Activated T-cell treated with anti-CD3 and anti-CD28 coated beads, Interleukin-2, amount 50 U/mL, for 24 hours (primary cell): ENCODE data around the gene EHBP1L1.

Source experiments
- DNase-seq: peaks from one replicate; pipeline ENCODE4 v3.0.0-alpha.2; 2020
- H3K27ac Mint-ChIP-seq: 2 replicates; pipeline ENCODE4 v1.8.0; 2020; ENCODE audit warnings: mild to moderate bottlenecking, mixed read lengths
- H3K27me3 Mint-ChIP-seq: 2 replicates; pipeline ENCODE4 v1.8.0; 2020; ENCODE audit warnings: mixed read lengths
- H3K36me3 Mint-ChIP-seq: 2 replicates; pipeline ENCODE4 v1.8.0; 2020; ENCODE audit warnings: low read depth, mixed read lengths
- H3K4me1 Mint-ChIP-seq: 2 replicates; pipeline ENCODE4 v1.8.0; 2020; ENCODE audit warnings: low read depth, mixed read lengths
- H3K4me3 Mint-ChIP-seq: 2 replicates; pipeline ENCODE4 v1.8.0; 2020; ENCODE audit warnings: mild to moderate bottlenecking, moderate library complexity, mixed read lengths
- H3K9me3 Mint-ChIP-seq: 2 replicates; pipeline ENCODE4 v1.8.0; 2020; ENCODE audit warnings: mixed read lengths

Gene EHBP1L1

GRCh38 chr11:65586676-65587075, 10.8 kb downstream of the EHBP1L1 start:
- Mint-ChIP-seq H3K4me3 (peak overlapping the region; percentile 10), H3K27ac (peak overlapping the region; percentile 77), H3K4me1 (peaks cover 43% of the 10 kb centered on the region), H3K27me3 (no peaks in the 10 kb centered on the region), H3K36me3 (peaks cover 87% of the 10 kb centered on the region), H3K9me3 (no peaks in the 10 kb centered on the region)
- no peak for DNase-seq

- H3K4me1 Mint-ChIP-seq = peaks cover 40% of the 10 kb centered on the region
Measured at GRCh38 chr11:65588199-65589054, 12.6 kb downstream of the EHBP1L1 start.

DNA sequence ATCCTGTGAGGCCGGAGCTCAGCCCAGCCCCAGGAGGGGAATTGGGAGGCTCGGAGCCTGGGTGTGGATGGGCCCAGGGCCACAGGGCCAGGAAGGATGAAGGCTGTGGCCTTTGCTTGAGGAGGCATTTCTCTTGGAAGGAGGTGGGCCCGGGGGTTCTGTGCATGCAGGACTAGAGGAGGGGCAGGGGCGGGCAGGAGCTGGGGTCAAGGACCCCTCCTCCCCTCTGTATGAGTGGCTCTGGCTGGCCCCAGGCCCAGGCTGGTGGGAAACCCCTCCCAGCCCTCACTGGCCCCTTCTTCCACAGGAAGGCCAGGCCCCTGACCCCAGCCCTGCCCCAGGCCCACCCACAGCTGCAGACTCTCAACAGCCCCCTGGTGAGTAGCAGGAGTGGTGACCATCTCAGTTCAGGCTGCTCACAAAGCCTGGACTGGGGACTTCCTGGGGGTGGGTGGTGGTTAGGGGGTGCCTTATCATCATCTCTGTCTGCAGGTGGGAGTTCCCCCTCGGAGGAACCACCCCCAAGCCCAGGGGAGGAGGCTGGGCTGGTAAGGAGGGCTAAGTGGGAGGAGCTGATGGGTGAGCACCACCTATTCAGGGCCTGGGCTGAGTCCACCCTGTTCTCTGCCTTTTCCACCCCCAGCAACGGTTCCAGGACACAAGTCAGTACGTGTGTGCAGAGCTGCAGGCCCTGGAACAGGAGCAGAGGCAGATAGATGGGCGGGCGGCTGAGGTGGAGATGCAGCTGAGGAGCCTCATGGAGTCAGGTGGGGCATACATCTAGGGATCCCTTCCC, 13.8 kb downstream of the EHBP1L1 start:
- peak; percentile 59 for DNase-seq
- H3K27ac Mint-ChIP-seq = peak overlapping the region; percentile 89
- H3K36me3 Mint-ChIP-seq = peaks cover 75% of the 10 kb centered on the region
- H3K9me3 Mint-ChIP-seq = no peaks in the 10 kb centered on the region
- peaks cover 46% of the 10 kb centered on the region for H3K4me1 Mint-ChIP-seq
- no peak overlapping the region for H3K4me3 Mint-ChIP-seq
- H3K27me3 Mint-ChIP-seq = no peaks in the 10 kb centered on the region

More at GRCh38 chr11:65588199-65589054, 12.6 kb downstream of the EHBP1L1 start:
- peak; percentile 80 for DNase-seq
- Mint-ChIP-seq H3K27me3 (no peaks in the 10 kb centered on the region), H3K27ac (peak overlapping the region; percentile 89), H3K36me3 (peaks cover 81% of the 10 kb centered on the region), H3K9me3 (no peaks in the 10 kb centered on the region), H3K4me3 (peak overlapping the region; percentile 70)

- DNase-seq = no peak
- no peaks in the 10 kb centered on the region for H3K27me3 Mint-ChIP-seq
- H3K9me3 Mint-ChIP-seq = no peaks in the 10 kb centered on the region
- H3K4me1 Mint-ChIP-seq = peaks cover 51% of the 10 kb centered on the region
- peak overlapping the region; percentile 79 for H3K27ac Mint-ChIP-seq
- H3K4me3 Mint-ChIP-seq = no peak overlapping the region
- peaks cover 75% of the 10 kb centered on the region for H3K36me3 Mint-ChIP-seq
Measured at GRCh38 chr11:65590240-65590738, 14.4 kb downstream of the EHBP1L1 start.

GRCh38 chr11:65591939-65592857, 16.3 kb downstream of the EHBP1L1 start:
- Mint-ChIP-seq H3K27me3 (no peaks in the 10 kb centered on the region), H3K4me3 (no peak overlapping the region), H3K9me3 (no peaks in the 10 kb centered on the region), H3K36me3 (peaks cover 63% of the 10 kb centered on the region), H3K27ac (no peak overlapping the region), H3K4me1 (peaks cover 45% of the 10 kb centered on the region)
- DNase-seq = no peak

DNA sequence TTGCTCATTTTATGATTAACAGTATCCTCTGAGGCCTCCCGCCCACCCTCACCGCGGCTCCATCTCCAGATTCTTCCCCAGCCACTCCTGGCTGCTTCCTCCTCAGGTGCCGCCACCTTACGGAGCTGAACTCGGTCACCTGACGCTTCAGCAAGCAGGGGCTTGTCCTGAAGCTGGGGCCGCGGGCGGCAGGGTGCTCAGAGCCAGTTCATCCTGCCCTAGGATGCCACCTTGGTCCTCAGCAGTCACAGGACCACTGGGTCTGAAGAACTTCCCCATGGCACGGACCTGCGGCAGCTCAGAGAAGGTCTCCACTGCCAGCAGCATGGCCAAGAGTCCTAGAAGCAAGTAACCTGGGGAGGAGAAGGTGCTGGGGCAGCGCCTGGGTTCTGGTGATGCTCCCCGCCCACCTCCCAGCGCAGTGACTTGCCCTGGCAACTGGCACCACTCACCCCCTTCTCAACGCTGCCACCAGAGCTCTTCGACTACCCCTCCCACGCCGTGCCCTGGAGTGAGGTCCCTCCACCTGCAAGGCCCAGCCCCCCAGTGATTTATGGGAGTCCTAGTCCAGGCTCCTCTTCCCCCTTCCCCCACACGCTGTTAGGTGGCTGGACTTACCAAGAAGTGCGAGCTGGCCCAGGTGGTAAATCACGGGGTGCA, 17.1 kb downstream of the EHBP1L1 start:
- peak overlapping the region; percentile 57 for H3K27ac Mint-ChIP-seq
- DNase-seq = no peak
- H3K27me3 Mint-ChIP-seq = no peaks in the 10 kb centered on the region
- no peak overlapping the region for H3K4me3 Mint-ChIP-seq
- no peaks in the 10 kb centered on the region for H3K9me3 Mint-ChIP-seq
- peaks cover 63% of the 10 kb centered on the region for H3K36me3 Mint-ChIP-seq
- peaks cover 38% of the 10 kb centered on the region for H3K4me1 Mint-ChIP-seq

- peaks cover 30% of the 10 kb centered on the region for H3K4me1 Mint-ChIP-seq
- H3K4me3 Mint-ChIP-seq = no peak overlapping the region
- peak overlapping the region; percentile 71 for H3K27ac Mint-ChIP-seq
- no peaks in the 10 kb centered on the region for H3K9me3 Mint-ChIP-seq
- H3K27me3 Mint-ChIP-seq = no peaks in the 10 kb centered on the region
- DNase-seq = peak; percentile 67
- peaks cover 63% of the 10 kb centered on the region for H3K36me3 Mint-ChIP-seq
Measured at GRCh38 chr11:65593518-65594414, 17.9 kb downstream of the EHBP1L1 start.

DNA sequence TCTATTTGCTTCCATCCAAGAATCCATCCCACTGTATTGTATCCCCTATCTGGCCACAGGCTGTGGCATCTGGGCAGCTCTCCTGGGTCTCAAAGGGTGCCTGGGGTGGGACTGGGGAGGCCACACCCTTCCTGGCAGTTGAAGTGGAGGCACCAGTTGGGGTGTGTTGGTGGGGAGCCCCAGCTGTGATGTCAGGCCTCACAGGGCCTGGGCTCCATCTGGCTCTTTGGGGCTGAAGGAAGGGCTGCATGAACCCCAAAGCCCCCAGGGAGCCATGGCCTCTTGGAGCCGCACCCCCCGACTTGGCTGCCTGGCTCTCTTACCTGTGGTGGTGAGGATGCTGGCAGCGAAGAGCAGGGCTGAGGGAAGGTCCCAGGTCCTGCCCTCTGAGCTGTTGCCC, 19.3 kb downstream of the EHBP1L1 start:
- no peak for DNase-seq
- Mint-ChIP-seq H3K27me3 (no peaks in the 10 kb centered on the region), H3K4me1 (peaks cover 19% of the 10 kb centered on the region), H3K4me3 (no peak overlapping the region), H3K36me3 (peaks cover 61% of the 10 kb centered on the region), H3K27ac (peak overlapping the region; percentile 50), H3K9me3 (no peaks in the 10 kb centered on the region)

DNA sequence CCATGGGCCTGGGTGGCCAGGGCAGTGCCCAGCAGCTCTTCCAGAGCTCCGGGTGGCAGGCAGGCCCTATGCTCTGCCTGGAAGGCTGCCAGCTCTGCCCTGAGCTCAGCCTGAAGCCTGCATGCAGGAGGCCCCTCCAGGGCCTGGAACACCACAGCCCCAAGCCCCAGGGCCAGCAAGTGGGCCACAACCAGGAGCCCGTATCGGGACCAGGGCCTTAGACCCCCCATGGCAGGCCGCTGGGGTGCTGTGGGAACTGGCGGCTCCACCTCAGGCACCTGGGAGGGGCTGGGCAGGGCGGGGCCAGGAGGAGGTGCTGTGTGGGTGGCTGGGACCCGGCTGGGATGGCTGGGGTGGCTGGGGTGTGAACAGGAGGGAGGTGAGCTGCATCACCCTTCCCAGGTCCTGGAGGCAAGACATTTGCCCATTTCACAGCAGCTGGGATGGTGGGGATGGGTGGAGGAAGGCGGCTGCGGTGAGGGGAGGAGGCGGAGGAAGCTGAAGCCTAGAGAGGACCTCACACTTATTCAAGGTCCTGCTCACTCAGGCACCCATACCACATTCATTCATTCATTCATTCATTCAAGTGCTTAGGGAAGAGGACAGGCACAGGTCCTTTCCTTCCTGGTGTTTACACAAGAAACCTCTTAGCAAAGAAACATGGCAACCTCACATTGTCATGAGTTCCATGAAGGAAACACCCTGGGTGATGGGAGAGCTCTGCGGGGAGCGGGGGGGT, 19.9 kb downstream of the EHBP1L1 start, which contains the start of gene KCNK7:
TSS of gene KCNK7 (minus strand) at position 258 of the 739 bp plus-strand sequence. CDS start at position 230, 28 bp downstream.
- H3K4me3 Mint-ChIP-seq = no peak within 1 kb of the TSS
- peak within 1 kb of the TSS; percentile 67 for H3K27ac Mint-ChIP-seq

GRCh38 chr11:65596520-65596919, 20.7 kb downstream of the EHBP1L1 start:
- Mint-ChIP-seq H3K36me3 (peaks cover 57% of the 10 kb centered on the region), H3K27me3 (no peaks in the 10 kb centered on the region), H3K27ac (no peak overlapping the region), H3K4me3 (no peak overlapping the region), H3K9me3 (no peaks in the 10 kb centered on the region), H3K4me1 (peaks cover 19% of the 10 kb centered on the region)
- no peak for DNase-seq

More for the DNA sequence above, 19.9 kb downstream of the EHBP1L1 start, which contains the start of gene KCNK7:
- DNase-seq = no peak
- Mint-ChIP-seq H3K27me3 (no peaks in the 10 kb centered on the region), H3K36me3 (peaks cover 57% of the 10 kb centered on the region), H3K4me1 (peaks cover 19% of the 10 kb centered on the region), H3K9me3 (no peaks in the 10 kb centered on the region)

DNA sequence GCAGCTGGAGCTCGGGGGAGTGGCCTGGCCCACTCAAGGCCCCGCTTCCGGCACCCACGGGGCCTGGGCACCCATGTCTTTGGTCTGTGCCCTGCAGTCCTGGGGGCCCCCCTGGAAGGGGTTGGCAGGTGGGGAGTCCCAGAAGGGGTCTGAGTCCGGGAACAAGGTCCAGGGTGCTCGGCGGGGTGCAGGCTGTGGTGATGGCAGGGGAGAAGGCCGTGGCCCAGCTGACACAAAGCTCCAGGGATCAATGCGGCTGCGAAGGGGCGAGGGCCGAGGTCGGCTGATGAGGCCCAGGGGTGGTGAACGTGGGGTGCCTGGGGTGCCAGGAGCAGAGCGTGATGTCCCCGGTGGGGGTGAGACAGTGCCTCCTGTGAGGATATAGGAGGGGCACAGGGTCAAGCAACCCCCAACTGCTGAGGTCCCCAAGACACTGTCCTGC, 22.4 kb downstream of the EHBP1L1 start:
- H3K9me3 Mint-ChIP-seq = no peaks in the 10 kb centered on the region
- DNase-seq = no peak
- no peak overlapping the region for H3K4me3 Mint-ChIP-seq
- no peaks in the 10 kb centered on the region for H3K27me3 Mint-ChIP-seq
- peaks cover 19% of the 10 kb centered on the region for H3K4me1 Mint-ChIP-seq
- no peak overlapping the region for H3K27ac Mint-ChIP-seq
- peaks cover 57% of the 10 kb centered on the region for H3K36me3 Mint-ChIP-seq
